ENCODE measurements around the gene SLC9C1.

- TF ChIP-seq POLR2A (IDR thresholded peaks at IDR 0.05; ENCODE audit: low read depth, low read length) (no peak), POLR2AphosphoS5 (IDR thresholded peaks at IDR 0.05; ENCODE audit: low read depth, low read length) (no peak), TAF1 (IDR thresholded peaks at IDR 0.05; ENCODE audit: borderline replicate concordance, low read depth, low read length) (no peak)
Measured at GRCh38 chr3:112137781-112138180, 156.2 kb downstream of the SLC9C1 start.

Data from GM12892 (cell line).